HG03196 (cell line): ENCODE measurements around the gene ZNF574.

ENCODE experiments used
- ATAC-seq: cut with Tn5 transposase; IDR thresholded peaks from one replicate; pipeline ENCODE4 v1.9.1; 2021; ENCODE audit not compliant: unreplicated experiment

The ZNF574 gene

GRCh38 chr19:42057846-42058245, 18.1 kb upstream of the ZNF574 start:
- ATAC-seq: no peak

- ATAC-seq: no peak
Observed at GRCh38 chr19:42059196-42059595, 16.8 kb upstream of the ZNF574 start.

GRCh38 chr19:42060117-42060516, 15.8 kb upstream of the ZNF574 start:
- ATAC-seq: no peak

- ATAC-seq: no peak
Observed at GRCh38 chr19:42062381-42062780, 13.6 kb upstream of the ZNF574 start.

GRCh38 chr19:42064432-42064831, 11.5 kb upstream of the ZNF574 start:
- no peak for ATAC-seq

- no peak for ATAC-seq
Observed at GRCh38 chr19:42065051-42065450, 10.9 kb upstream of the ZNF574 start.

GRCh38 chr19:42065511-42065910, 10.5 kb upstream of the ZNF574 start:
- no peak for ATAC-seq

- ATAC-seq: no peak
Observed at GRCh38 chr19:42066075-42066754, 9.8 kb upstream of the ZNF574 start.

GRCh38 chr19:42067315-42067888, 8.6 kb upstream of the ZNF574 start:
- ATAC-seq: no peak

- ATAC-seq: no peak
Observed at GRCh38 chr19:42068361-42068755, 7.6 kb upstream of the ZNF574 start.

- ATAC-seq: no peak
Observed at GRCh38 chr19:42068756-42069571, 7.0 kb upstream of the ZNF574 start.

- no peak for ATAC-seq
Observed at GRCh38 chr19:42069619-42070351, 6.2 kb upstream of the ZNF574 start, which contains the start of gene GRIK5. TSS of gene GRIK5 (minus strand) at chr19:42070206. CDS start at chr19:42065770, 4,436 bp downstream.

GRCh38 chr19:42071247-42071646, 4.7 kb upstream of the ZNF574 start:
- ATAC-seq: no peak

- no peak for ATAC-seq
Observed at GRCh38 chr19:42074513-42075363, 1.2 kb upstream of the ZNF574 start.

GRCh38 chr19:42075364-42075615, 676 bp upstream of the ZNF574 start:
- ATAC-seq: no peak

- ATAC-seq: no peak
Observed at GRCh38 chr19:42076380-42076944, 496 bp downstream of the ZNF574 start.

- ATAC-seq: no peak
Observed at GRCh38 chr19:42078058-42078457, 2.1 kb downstream of the ZNF574 start.

- no peak for ATAC-seq
Observed at GRCh38 chr19:42078538-42079275, 2.7 kb downstream of the ZNF574 start.

- ATAC-seq: no peak
Observed at GRCh38 chr19:42079276-42079669, 3.3 kb downstream of the ZNF574 start.
